ENCODE measurements around the gene OR10Z1.

Gene OR10Z1

DNA sequence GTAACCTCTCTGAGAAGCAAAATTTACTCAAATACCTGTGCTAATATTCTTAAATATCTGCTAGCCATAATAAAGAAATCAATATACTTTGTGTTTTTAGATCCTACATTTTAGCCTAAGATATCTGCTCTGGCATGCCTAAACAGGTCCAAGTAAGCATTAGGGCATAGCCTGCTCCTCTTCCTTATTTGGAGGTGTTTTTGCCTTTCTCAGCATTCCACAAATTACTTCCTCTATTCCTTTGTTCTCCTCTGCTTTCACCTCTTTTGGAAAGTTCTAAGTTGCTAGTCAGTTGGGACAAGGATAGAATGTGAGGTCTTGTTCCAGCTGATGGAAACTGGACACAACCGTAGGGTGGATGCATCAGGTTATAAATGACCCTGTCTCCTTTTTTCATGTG is 18.1 kb upstream of the OR10Z1 start:
- no peaks in the 10 kb centered on the region for H3K9me2 ChIP-seq (ENCODE audit: low read depth, low read length)
- H3K4me1 ChIP-seq (ENCODE audit: insufficient read depth, low read length, severe bottlenecking) = no peaks in the 10 kb centered on the region
- TF ChIP-seq, protein P1, sequence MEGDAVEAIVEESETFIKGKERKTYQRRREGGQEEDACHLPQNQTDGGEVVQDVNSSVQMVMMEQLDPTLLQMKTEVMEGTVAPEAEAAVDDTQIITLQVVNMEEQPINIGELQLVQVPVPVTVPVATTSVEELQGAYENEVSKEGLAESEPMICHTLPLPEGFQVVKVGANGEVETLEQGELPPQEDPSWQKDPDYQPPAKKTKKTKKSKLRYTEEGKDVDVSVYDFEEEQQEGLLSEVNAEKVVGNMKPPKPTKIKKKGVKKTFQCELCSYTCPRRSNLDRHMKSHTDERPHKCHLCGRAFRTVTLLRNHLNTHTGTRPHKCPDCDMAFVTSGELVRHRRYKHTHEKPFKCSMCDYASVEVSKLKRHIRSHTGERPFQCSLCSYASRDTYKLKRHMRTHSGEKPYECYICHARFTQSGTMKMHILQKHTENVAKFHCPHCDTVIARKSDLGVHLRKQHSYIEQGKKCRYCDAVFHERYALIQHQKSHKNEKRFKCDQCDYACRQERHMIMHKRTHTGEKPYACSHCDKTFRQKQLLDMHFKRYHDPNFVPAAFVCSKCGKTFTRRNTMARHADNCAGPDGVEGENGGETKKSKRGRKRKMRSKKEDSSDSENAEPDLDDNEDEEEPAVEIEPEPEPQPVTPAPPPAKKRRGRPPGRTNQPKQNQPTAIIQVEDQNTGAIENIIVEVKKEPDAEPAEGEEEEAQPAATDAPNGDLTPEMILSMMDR (IDR thresholded peaks at IDR 0.05; ENCODE audit: low read length) = no peak
- no peak for TF ChIP-seq EZH2 (IDR thresholded peaks at IDR 0.05; ENCODE audit: borderline replicate concordance, low read length)
- H3K79me2 ChIP-seq (ENCODE audit: insufficient read depth, low read length) = no peaks in the 10 kb centered on the region
- H3K27ac ChIP-seq (ENCODE audit: low read depth, low read length, poor library complexity, severe bottlenecking) = no peak overlapping the region
- H3K27me3 ChIP-seq (ENCODE audit: insufficient read depth, low read length) = no peaks in the 10 kb centered on the region
- H3K9me3 ChIP-seq (ENCODE audit: low read length) = no peaks in the 10 kb centered on the region
- no peak overlapping the region for H3K9ac ChIP-seq (ENCODE audit: low read length)
- H3K4me3 ChIP-seq (ENCODE audit: low read depth, low read length, poor library complexity, severe bottlenecking) = no peak overlapping the region
- no peak overlapping the region for H2AFZ ChIP-seq (ENCODE audit: low read length)
- H3K4me2 ChIP-seq (ENCODE audit: low read length) = no peak overlapping the region
- no peaks in the 10 kb centered on the region for H4K20me1 ChIP-seq (ENCODE audit: insufficient read depth, low read length)
- no peaks in the 10 kb centered on the region for H3F3A ChIP-seq (ENCODE audit: insufficient read depth, low read length)
- no peaks in the 10 kb centered on the region for H3K36me3 ChIP-seq (ENCODE audit: insufficient read depth, low read length)

DNA sequence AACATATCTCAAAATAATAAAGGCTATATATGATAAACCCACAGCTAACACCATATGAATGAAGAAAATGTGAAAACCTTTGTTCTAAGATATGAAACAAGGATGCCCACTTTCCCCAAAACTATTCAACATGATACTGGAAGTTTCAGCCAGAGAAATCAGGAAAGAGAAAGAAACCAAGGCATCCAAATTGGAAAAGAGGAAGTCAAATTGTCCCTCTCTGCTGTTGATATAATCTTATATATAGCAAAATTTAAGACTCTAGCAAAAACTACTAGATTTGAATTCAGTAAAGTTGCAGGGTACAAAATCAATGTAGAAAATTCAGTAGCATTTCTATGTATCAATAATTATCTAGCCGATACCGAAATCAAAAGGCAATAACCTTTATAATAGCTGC is 4.3 kb upstream of the OR10Z1 start:
- H3K36me3 ChIP-seq (ENCODE audit: insufficient read depth, low read length) = no peaks in the 10 kb centered on the region
- H3K4me3 ChIP-seq (ENCODE audit: low read depth, low read length, poor library complexity, severe bottlenecking) = no peak overlapping the region
- H3K79me2 ChIP-seq (ENCODE audit: insufficient read depth, low read length) = no peaks in the 10 kb centered on the region
- TF ChIP-seq, protein P1 (IDR thresholded peaks at IDR 0.05; ENCODE audit: low read length) = no peak
- no peak for TF ChIP-seq EZH2 (IDR thresholded peaks at IDR 0.05; ENCODE audit: borderline replicate concordance, low read length)
- H3K27ac ChIP-seq (ENCODE audit: low read depth, low read length, poor library complexity, severe bottlenecking) = no peak overlapping the region
- H3K27me3 ChIP-seq (ENCODE audit: insufficient read depth, low read length) = no peaks in the 10 kb centered on the region
- no peaks in the 10 kb centered on the region for H4K20me1 ChIP-seq (ENCODE audit: insufficient read depth, low read length)
- no peaks in the 10 kb centered on the region for H3K4me1 ChIP-seq (ENCODE audit: insufficient read depth, low read length, severe bottlenecking)
- H3K9ac ChIP-seq (ENCODE audit: low read length) = no peak overlapping the region
- no peaks in the 10 kb centered on the region for H3K9me2 ChIP-seq (ENCODE audit: low read depth, low read length)
- H3F3A ChIP-seq (ENCODE audit: insufficient read depth, low read length) = no peaks in the 10 kb centered on the region
- H3K9me3 ChIP-seq (ENCODE audit: low read length) = no peaks in the 10 kb centered on the region
- no peak overlapping the region for H2AFZ ChIP-seq (ENCODE audit: low read length)
- no peak overlapping the region for H3K4me2 ChIP-seq (ENCODE audit: low read length)

DNA sequence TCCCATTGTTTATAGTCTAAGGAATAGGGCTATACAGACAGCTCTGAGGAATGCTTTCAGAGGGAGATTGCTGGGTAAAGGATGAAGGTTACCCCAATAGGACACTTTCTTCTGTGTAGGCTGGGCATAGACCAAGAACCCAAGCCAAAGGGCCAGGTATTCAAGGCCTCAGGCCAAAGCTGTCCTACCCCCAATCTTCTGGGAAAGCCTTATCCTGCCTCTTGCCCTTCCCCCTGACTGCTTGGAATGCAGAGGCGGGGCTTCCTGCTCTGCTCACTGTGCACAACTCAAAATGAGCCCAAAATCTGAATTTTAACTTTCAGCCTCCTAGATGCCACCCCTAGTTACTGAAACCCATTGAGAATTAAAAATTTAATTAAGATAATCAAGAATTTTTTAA is 2.2 kb downstream of the OR10Z1 start:
- Histone ChIP-seq H4K20me1 (ENCODE audit: insufficient read depth, low read length) (no peaks in the 10 kb centered on the region), H3K4me2 (ENCODE audit: low read length) (no peak overlapping the region), H3K9me2 (ENCODE audit: low read depth, low read length) (no peaks in the 10 kb centered on the region), H3K4me1 (ENCODE audit: insufficient read depth, low read length, severe bottlenecking) (no peaks in the 10 kb centered on the region), H3K27ac (ENCODE audit: low read depth, low read length, poor library complexity, severe bottlenecking) (no peak overlapping the region), H3K4me3 (ENCODE audit: low read depth, low read length, poor library complexity, severe bottlenecking) (no peak overlapping the region), H3K27me3 (ENCODE audit: insufficient read depth, low read length) (no peaks in the 10 kb centered on the region), H2AFZ (ENCODE audit: low read length) (no peak overlapping the region), H3K9me3 (ENCODE audit: low read length) (no peaks in the 10 kb centered on the region), H3K79me2 (ENCODE audit: insufficient read depth, low read length) (no peaks in the 10 kb centered on the region), H3F3A (ENCODE audit: insufficient read depth, low read length) (no peaks in the 10 kb centered on the region), H3K9ac (ENCODE audit: low read length) (no peak overlapping the region), H3K36me3 (ENCODE audit: insufficient read depth, low read length) (no peaks in the 10 kb centered on the region)
- TF ChIP-seq, protein P1 (IDR thresholded peaks at IDR 0.05; ENCODE audit: low read length) = no peak
- TF ChIP-seq EZH2 (IDR thresholded peaks at IDR 0.05; ENCODE audit: borderline replicate concordance, low read length) = no peak

Data from OCI-LY1 (cell line).